ENCODE measurements around the gene GCKR.
"Not testable (repeated sequence)": the region's sequence is repeated elsewhere in the genome, so short reads cannot be mapped to it uniquely, and the experiment has no call there.

The GCKR gene

GRCh38 chr2:27509326-27509725 lies 12.7 kb downstream of the GCKR start:
- no peak for DNase-seq

GRCh38 chr2:27518113-27518781 lies 21.6 kb downstream of the GCKR start:
- no peak for DNase-seq

GRCh38 chr2:27518782-27519113 lies 22.1 kb downstream of the GCKR start:
- no peak for DNase-seq

- DNase-seq = no peak
Observed at GRCh38 chr2:27520316-27520715, 23.7 kb downstream of the GCKR start.

- DNase-seq = no peak
Observed at GRCh38 chr2:27522400-27522945, 25.8 kb downstream of the GCKR start.

- DNase-seq = no peak
Observed at GRCh38 chr2:27527182-27527581, 30.5 kb downstream of the GCKR start.

DNA sequence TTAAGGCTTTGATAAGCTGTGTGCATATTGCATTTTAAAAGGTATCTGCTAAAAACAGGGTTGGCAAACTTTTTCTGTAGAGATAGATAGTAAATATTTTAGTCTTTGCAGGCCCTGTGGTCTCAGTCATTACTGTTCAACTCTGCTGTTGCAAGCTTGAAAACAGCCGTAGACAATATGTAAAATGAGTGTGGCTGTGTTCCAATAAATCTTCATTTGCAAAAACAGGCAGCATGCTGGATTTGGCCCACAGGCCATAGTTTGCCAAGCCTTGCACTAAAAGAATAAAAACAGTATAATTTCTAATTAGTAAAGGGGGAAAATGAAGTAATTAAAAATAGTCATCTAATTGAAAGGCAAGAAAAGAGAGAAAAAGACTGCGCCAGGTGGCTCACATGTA lies 35.3 kb downstream of the GCKR start:
- DNase-seq = no peak

DNA sequence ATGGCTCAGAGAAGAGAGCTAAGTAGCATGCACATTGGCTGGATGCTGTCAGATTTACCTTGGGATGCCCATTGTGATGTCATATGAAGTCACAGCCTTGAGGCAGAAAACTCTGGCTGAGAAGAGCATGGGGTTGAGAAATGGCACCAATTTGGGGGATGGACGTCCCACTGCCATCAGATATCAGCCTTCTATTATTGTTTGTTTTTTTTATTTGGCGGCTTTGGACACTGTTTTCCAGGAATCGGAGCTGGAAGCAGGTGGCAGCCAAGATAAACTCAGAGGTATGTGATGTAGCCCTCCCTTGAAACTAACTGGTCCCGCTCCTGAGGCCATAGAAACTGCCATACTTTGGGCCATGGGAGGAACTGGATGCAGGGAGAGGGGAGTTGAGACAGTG lies 40.6 kb downstream of the GCKR start:
- DNase-seq = no peak

GRCh38 chr2:27538839-27539450 lies 42.3 kb downstream of the GCKR start:
- not testable (repeated sequence) for DNase-seq

DNA sequence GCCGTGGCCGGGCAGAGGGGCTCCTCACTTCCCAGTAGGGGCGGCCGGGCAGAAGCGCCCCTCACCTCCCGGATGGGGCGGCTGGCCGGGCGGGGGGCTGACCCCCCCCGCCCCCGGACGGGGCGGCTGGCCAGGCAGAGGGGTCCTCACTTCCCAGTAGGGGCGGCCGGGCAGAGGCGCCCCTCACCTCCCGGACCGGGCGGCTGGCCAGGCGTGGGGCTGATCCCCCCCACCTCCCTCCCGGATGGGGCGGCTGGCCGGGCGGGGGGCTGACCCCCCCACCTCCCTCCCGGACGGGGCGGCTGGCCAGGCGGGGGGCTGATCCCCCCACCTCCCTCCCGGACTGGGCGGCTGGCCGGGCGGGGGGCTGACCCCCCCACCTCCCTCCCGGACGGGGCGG lies 43.0 kb downstream of the GCKR start:
- not testable (repeated sequence) for DNase-seq

GRCh38 chr2:27544143-27544821 lies 47.6 kb downstream of the GCKR start:
- no peak for DNase-seq

- no peak for DNase-seq
Observed at GRCh38 chr2:27545348-27546141, 48.9 kb downstream of the GCKR start.

DNA sequence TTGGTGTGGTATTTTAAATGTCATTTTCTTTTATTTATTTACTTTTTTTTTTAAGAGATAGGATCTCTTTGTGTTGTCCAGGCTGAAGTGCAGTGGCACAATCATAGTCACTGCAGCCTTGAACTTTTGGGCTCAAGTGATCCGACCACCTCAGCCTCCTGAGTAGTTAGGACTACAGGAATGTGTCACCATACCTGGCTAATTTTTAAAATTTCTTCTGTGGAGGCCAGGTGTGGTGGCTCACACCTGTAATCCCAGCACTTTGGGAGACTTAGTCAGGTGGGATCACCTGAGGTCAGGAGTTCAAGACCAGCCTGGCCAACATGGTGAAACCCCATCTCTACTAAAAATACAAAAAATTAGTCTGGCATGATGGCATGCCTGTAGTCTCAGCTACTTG lies 52.7 kb downstream of the GCKR start:
- no peak for DNase-seq

GRCh38 chr2:27551514-27551913 lies 54.9 kb downstream of the GCKR start:
- no peak for DNase-seq

- no peak for DNase-seq
Observed at GRCh38 chr2:27552941-27553340, 56.3 kb downstream of the GCKR start.

DNA sequence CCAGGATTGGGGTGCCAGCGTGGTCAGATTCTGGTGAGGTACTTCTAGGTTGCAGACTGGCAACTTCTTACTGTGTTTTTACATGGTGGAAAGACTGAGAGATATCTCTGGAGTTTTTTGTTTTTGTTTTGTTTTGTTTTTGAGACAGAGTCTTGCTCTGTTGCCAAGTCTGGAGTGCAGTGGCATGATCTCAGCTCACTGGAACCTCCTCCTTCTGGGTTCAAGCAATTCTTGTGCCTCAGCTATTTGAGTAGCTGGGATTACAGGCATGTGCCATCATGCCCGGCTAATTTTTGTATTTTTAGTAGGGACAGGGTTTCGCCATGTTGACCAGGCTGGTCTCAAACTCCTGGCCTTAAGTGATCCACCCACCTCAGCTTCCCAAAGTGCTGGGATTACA lies 57.8 kb downstream of the GCKR start:
- DNase-seq = not testable (repeated sequence)

GRCh38 chr2:27559228-27559627 lies 62.6 kb downstream of the GCKR start:
- no peak for DNase-seq

- DNase-seq = no peak
Observed at GRCh38 chr2:27561060-27561459, 64.4 kb downstream of the GCKR start.

DNA sequence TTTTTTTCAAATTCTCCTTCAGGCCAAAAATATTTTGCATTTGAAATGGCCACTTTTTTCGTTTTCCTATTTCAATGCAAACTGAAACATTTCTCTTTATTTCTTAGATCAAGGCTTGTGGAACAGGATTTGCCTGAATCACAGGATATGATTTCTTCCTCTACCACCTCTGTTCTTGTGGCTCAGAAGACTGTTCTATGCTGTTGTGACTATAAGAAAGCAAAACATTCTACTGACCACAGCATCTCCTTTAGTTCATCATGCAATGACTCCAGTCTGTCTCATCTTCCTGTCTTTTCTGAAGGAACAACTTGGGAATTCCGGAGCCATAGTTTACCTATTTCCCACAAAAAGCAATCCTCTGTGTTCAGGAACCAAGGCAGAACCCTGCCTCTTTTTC lies 70.0 kb downstream of the GCKR start:
- DNase-seq = no peak

DNA sequence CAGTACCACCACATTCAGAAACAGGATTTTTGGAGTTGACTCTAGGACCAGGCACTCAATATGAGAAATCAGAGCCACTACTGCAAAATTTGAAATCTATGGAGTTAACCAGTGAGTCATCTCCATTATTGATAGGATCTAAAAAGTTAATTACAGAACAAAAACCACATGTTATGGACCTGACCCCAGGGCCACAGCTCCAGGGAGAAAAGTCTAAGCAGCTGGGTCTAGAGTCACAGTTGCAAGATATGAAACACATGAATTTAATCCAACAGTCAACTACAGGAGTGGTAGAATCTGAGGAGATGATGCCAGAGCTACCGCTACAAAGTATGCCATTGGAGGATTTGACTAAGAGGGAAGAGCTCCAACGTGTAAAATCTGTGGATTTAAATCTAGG lies 72.8 kb downstream of the GCKR start:
- no peak for DNase-seq

- DNase-seq = no peak
Observed at GRCh38 chr2:27571197-27571596, 74.6 kb downstream of the GCKR start.

- no peak for DNase-seq
Observed at GRCh38 chr2:27571681-27572080, 75.0 kb downstream of the GCKR start.

DNA sequence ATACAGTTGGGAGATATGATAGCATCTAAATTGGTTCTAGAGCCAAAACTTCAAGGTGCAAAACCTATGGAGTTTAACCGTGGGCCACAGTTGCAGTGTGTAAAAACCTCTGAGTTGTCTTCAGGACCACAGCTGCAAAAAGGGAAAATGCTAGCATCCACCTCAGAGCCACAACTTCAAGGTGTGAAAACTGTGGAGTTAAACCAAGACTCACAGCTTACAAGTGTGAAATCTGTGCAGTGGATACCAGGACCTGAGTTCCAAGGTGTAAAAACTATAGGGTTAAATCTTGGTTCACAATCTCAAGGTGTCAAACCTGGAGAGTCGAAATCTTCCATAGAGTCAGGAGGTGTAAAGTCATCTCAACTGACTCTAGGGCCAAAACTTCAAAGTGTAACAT lies 75.8 kb downstream of the GCKR start:
- no peak for DNase-seq
